ENCODE data around the gene ADRB2.
"Not testable (repeated sequence)": the region's sequence is repeated elsewhere in the genome, so short reads cannot be mapped to it uniquely, and the experiment has no call there.

The ADRB2 gene

GRCh38 chr5:148856009-148856367, 29.6 kb downstream of the ADRB2 start:
- no peak for DNase-seq

GRCh38 chr5:148856424-148856823, 30.0 kb downstream of the ADRB2 start:
- no peak for DNase-seq

GRCh38 chr5:148857474-148857873, 31.1 kb downstream of the ADRB2 start:
- DNase-seq = no peak

- no peak for DNase-seq
Measured at GRCh38 chr5:148858106-148858505, 31.7 kb downstream of the ADRB2 start.

- DNase-seq = no peak
Measured at GRCh38 chr5:148858547-148858946, 32.1 kb downstream of the ADRB2 start.

- DNase-seq = no peak
Measured at GRCh38 chr5:148859703-148860102, 33.3 kb downstream of the ADRB2 start.

GRCh38 chr5:148860599-148860998, 34.2 kb downstream of the ADRB2 start:
- DNase-seq = no peak

GRCh38 chr5:148861088-148861487, 34.7 kb downstream of the ADRB2 start:
- no peak for DNase-seq

- no peak for DNase-seq
Measured at GRCh38 chr5:148861696-148862095, 35.3 kb downstream of the ADRB2 start.

GRCh38 chr5:148864113-148864841, 37.9 kb downstream of the ADRB2 start:
- DNase-seq = no peak

GRCh38 chr5:148866024-148866423, 39.6 kb downstream of the ADRB2 start:
- DNase-seq = no peak

- no peak for DNase-seq
Measured at GRCh38 chr5:148873120-148873519, 46.7 kb downstream of the ADRB2 start.

GRCh38 chr5:148873690-148874485, 47.5 kb downstream of the ADRB2 start:
- DNase-seq = no peak

- DNase-seq = no peak
Measured at GRCh38 chr5:148875205-148875875, 48.9 kb downstream of the ADRB2 start.

- DNase-seq = not testable (repeated sequence)
Measured at GRCh38 chr5:148877436-148877835, 51.0 kb downstream of the ADRB2 start.

Measured in left hindlimb (tissue), 1 donor.